Sigmoid colon (tissue), 4 donors: ENCODE measurements around the gene BRD9.

Source experiments
- POLR2A ChIP-seq, 2 donors: fragments of 450-650 bp; IDR thresholded peaks; one replicate each; pipeline ENCODE4 v1.6.1; 2016; ENCODE audit warnings: antibody characterized with exemption in 2 of 2, mild to moderate bottlenecking in 2 of 2, moderate library complexity in 2 of 2
- POLR2AphosphoS5 ChIP-seq, 4 donors: sonication (generic); formaldehyde crosslinking; IDR thresholded peaks; one replicate each; pipeline ENCODE4 v1.6.1; 2017; ENCODE audit warnings: antibody characterized with exemption in 4 of 4
- TF ChIP-seq, protein P1 (sequence below), 4 experiments: fragments of 450-650 bp in 3 of 4; fragments of 200-600 bp in 1 of 4; IDR thresholded peaks; one replicate each; pipeline ENCODE4 v1.5.1; 2016 to 2019; ENCODE audit warnings: antibody characterized with exemption in 4 of 4, mild to moderate bottlenecking in 3 of 4, moderate library complexity in 2 of 4

DNA sequence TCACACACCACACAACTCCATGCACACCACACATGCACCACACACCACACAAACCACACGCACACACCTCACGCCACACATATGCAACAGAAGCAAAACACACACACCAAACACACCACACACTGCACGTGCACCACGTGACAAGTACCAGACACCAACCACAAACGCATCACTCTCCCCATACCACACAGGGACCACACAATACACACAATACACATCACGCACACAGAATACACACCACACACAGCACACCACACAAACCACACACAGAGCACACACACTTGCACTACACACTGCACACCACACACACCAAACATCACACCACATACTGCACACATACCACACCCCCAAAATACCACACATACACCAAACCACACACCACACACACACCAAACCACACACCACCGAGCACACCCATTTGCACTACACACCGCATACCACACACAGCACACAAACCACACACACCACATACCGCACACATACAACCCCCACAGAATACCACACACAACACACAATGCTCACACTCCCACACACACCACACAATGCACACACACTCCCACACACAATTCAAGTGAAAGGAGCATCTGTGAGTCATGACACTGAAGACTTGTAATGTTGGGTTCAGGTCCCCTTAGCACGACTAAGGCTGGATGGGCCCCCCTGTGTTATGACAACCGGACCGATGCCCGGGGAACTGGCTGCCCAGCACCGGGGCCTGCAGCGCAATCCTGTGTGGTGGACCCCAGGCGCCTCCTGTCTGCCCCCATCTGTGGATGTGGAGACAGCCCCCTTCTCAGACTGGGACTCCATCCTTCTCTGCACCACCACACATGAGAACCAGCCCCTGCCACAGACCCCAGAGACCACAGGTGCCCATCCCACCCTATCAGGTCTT is 35.8 kb downstream of the BRD9 start:
- TF ChIP-seq, protein P1, sequence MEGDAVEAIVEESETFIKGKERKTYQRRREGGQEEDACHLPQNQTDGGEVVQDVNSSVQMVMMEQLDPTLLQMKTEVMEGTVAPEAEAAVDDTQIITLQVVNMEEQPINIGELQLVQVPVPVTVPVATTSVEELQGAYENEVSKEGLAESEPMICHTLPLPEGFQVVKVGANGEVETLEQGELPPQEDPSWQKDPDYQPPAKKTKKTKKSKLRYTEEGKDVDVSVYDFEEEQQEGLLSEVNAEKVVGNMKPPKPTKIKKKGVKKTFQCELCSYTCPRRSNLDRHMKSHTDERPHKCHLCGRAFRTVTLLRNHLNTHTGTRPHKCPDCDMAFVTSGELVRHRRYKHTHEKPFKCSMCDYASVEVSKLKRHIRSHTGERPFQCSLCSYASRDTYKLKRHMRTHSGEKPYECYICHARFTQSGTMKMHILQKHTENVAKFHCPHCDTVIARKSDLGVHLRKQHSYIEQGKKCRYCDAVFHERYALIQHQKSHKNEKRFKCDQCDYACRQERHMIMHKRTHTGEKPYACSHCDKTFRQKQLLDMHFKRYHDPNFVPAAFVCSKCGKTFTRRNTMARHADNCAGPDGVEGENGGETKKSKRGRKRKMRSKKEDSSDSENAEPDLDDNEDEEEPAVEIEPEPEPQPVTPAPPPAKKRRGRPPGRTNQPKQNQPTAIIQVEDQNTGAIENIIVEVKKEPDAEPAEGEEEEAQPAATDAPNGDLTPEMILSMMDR (IDR thresholded peaks at IDR 0.05) = no peak
- no peak for TF ChIP-seq POLR2AphosphoS5 (IDR thresholded peaks at IDR 0.05)
- TF ChIP-seq POLR2A (IDR thresholded peaks at IDR 0.05) = no peak
